SK-N-MC (cell line): Measurements from ENCODE around the gene HYOU1.

ENCODE experiments used
- EZH2 ChIP-seq: fragments of 200-600 bp; sonication (generic); IDR thresholded peaks from one replicate; pipeline ENCODE4 v1.6.1; 2017; ENCODE audit warnings: antibody characterized with exemption
- FOXP2 ChIP-seq: optimal IDR thresholded peaks from 2 replicates; pipeline ENCODE3; 2011; ENCODE audit warnings: mild to moderate bottlenecking, moderate library complexity; ENCODE audit not compliant: insufficient read depth; ENCODE audit errors: extremely low read length, control extremely low read depth
- POLR2AphosphoS5 ChIP-seq: IDR thresholded peaks from 2 replicates; pipeline ENCODE4 v1.6.1; 2012; ENCODE audit warnings: mild to moderate bottlenecking, low read depth, low read length, borderline replicate concordance

GRCh38 chr11:119029069-119029339 lies 28.0 kb downstream of the HYOU1 start:
- no peak for TF ChIP-seq EZH2
- TF ChIP-seq FOXP2, result no peak
- no peak for TF ChIP-seq POLR2AphosphoS5
